Natural killer cell (primary cell): ENCODE data around the gene FBXL3. TPM values are rescaled to one million over a fixed set of nuclear protein-coding genes. Genes with fewer than 3 reads are reported as not detected.
A peak's percentile ranks its signal among the peaks of the same experiment; 100 is the strongest.

Source experiments
- ATAC-seq, 3 donors: fragments of 150-1000 bp in 2 of 3; fragments of 200-7000 bp in 1 of 3; cut with Tn5 transposase; 1 replicate in 1 of 3; 2 replicates in 2 of 3; pipeline ENCODE4 v1.10.0; 2021; ENCODE audit warnings: mild to moderate bottlenecking in 2 of 3, moderate library complexity in 2 of 3
- DNase-seq, 2 donors: peaks; one replicate each; pipeline versions ENCODE4 v3.0.0 to v3.0.0-alpha.2; 2013 to 2021; ENCODE audit warnings: mixed read lengths in 1 of 2
- H3K27ac ChIP-seq: one replicate; pipeline ENCODE4 v1.5.1; 2013; ENCODE audit warnings: mild to moderate bottlenecking, low read length
- H3K27me3 ChIP-seq: one replicate; pipeline ENCODE4 v1.6.1; 2013; ENCODE audit warnings: low read length; ENCODE audit not compliant: control insufficient read depth, insufficient read depth
- H3K36me3 ChIP-seq: one replicate; pipeline ENCODE4 v1.6.1; 2013; ENCODE audit warnings: low read length; ENCODE audit not compliant: control insufficient read depth, insufficient read depth
- H3K4me1 ChIP-seq: one replicate; pipeline ENCODE4 v1.6.1; 2013; ENCODE audit warnings: low read length; ENCODE audit not compliant: control insufficient read depth, insufficient read depth
- H3K4me3 ChIP-seq: one replicate; pipeline ENCODE4 v1.5.1; 2013; ENCODE audit warnings: low read length
- H3K9me3 ChIP-seq: one replicate; pipeline ENCODE4 v1.6.1; 2013; ENCODE audit warnings: low read length; ENCODE audit not compliant: control insufficient read depth, insufficient read depth
- H3K27ac Mint-ChIP-seq, 2 donors: one replicate each; pipeline ENCODE4 v1.8.0; 2022; ENCODE audit warnings: mild to moderate bottlenecking in 2 of 2, mixed read lengths in 2 of 2, moderate library complexity in 1 of 2
- H3K27me3 Mint-ChIP-seq, 2 donors: one replicate each; pipeline ENCODE4 v1.8.0; 2022; ENCODE audit warnings: low read depth in 2 of 2, mixed read lengths in 2 of 2
- H3K36me3 Mint-ChIP-seq: one replicate; pipeline ENCODE4 v1.8.0; 2022; ENCODE audit warnings: mixed read lengths
- H3K4me1 Mint-ChIP-seq, 2 donors: one replicate each; pipeline ENCODE4 v1.8.0; 2022; ENCODE audit warnings: mixed read lengths in 2 of 2
- H3K4me3 Mint-ChIP-seq: one replicate; pipeline ENCODE4 v1.8.0; 2022; ENCODE audit warnings: mild to moderate bottlenecking, moderate library complexity, mixed read lengths
- H3K9me3 Mint-ChIP-seq, 2 donors: one replicate each; pipeline ENCODE4 v1.8.0; 2022; ENCODE audit warnings: mixed read lengths in 2 of 2
- CTCF ChIP-seq: fragments of 200-600 bp; IDR thresholded peaks from one replicate; pipeline ENCODE4 v1.8.0; 2022; ENCODE audit warnings: antibody characterized with exemption
- WGBS: methylation state at CpG from one replicate; pipeline ENCODE4 v1.1.7; 2013; ENCODE audit warnings: missing lambda C conversion rate; ENCODE audit not compliant: insufficient coverage; 5-methylcytosine and 5-hydroxymethylcytosine counted together
- intact Hi-C: fragments of 100-400 bp; cut with micrococcal nuclease; formaldehyde crosslinking; loops from one replicate; pipeline ENCODE4 v1.14.2; 2022
- total RNA-seq, 4 donors: library from RNA; stranded (reverse); fragments of 120-200 nt in 1 of 4; gene quantifications; one replicate each; pipeline versions ENCODE4 v1.2.3 to v1.2.4, GENCODE V29; 2013 to 2022

FBXL3 gene
- total RNA-seq, 3 donors from 2014 or later (not counting 1 experiment from before 2014, with no cell fraction given), result 57.1 to 61.9 (median 58.0) TPM

GRCh38 chr13:76971851-76972829 is 54.8 kb downstream of the FBXL3 start:
- DNase-seq (no peak), ATAC-seq (peak in 1 of 3 donors; percentile 25)
- Histone ChIP-seq H3K27ac (no peak overlapping the region), H3K4me3 (no peak overlapping the region), H3K36me3 (no peaks in the 10 kb centered on the region), H3K9me3 (no peaks in the 10 kb centered on the region), H3K27me3 (peaks cover 24% of the 10 kb centered on the region), H3K4me1 (peaks cover 8% of the 10 kb centered on the region)
- WGBS, result 38% methylated on average over 17 of the region's 19 CpGs
- intact Hi-C loops, result no loop called here
- H3K9me3 Mint-ChIP-seq, result no peaks in the 10 kb centered on the region
- H3K4me1 Mint-ChIP-seq, result peaks cover 9 to 18% of the 10 kb centered on the region in 2 donors
- no peak overlapping the region for H3K27ac Mint-ChIP-seq
- TF ChIP-seq CTCF, result no peak
- H3K27me3 Mint-ChIP-seq, result peaks cover 63 to 72% of the 10 kb centered on the region in 2 donors
- H3K4me3 Mint-ChIP-seq, result no peak overlapping the region
- H3K36me3 Mint-ChIP-seq, result no peaks in the 10 kb centered on the region

- no peaks in the 10 kb centered on the region for H3K36me3 ChIP-seq
- no peak for TF ChIP-seq CTCF
- H3K4me1 ChIP-seq, result peaks cover under 1% of the 10 kb centered on the region
- H3K4me3 Mint-ChIP-seq, result no peak overlapping the region
- H3K27ac Mint-ChIP-seq, result no peak overlapping the region
- ATAC-seq (no peak), DNase-seq (no peak)
- H3K36me3 Mint-ChIP-seq, result no peaks in the 10 kb centered on the region
- H3K9me3 ChIP-seq, result no peaks in the 10 kb centered on the region
- H3K27me3 ChIP-seq, result peaks cover 20% of the 10 kb centered on the region
- no peak overlapping the region for H3K4me3 ChIP-seq
- H3K27ac ChIP-seq, result no peak overlapping the region
- H3K27me3 Mint-ChIP-seq, result peaks cover 64 to 71% of the 10 kb centered on the region in 2 donors
- H3K4me1 Mint-ChIP-seq, result peaks cover under 1 to 9% of the 10 kb centered on the region in 2 donors
- H3K9me3 Mint-ChIP-seq, result no peaks in the 10 kb centered on the region
- intact Hi-C loops, result no loop called here
- WGBS, result 36% methylated on average over 3 of the region's 3 CpGs
Observed at GRCh38 chr13:76971215-76971614, 55.7 kb downstream of the FBXL3 start.

GRCh38 chr13:76969488-76970365 is 57.2 kb downstream of the FBXL3 start:
- no peak for DNase-seq
- Histone ChIP-seq H3K4me1 (no peaks in the 10 kb centered on the region), H3K27ac (no peak overlapping the region), H3K9me3 (no peaks in the 10 kb centered on the region), H3K4me3 (no peak overlapping the region), H3K36me3 (no peaks in the 10 kb centered on the region), H3K27me3 (peaks cover 13% of the 10 kb centered on the region)
- TF ChIP-seq CTCF, result no peak
- ATAC-seq, result no peak
- H3K9me3 Mint-ChIP-seq, result no peaks in the 10 kb centered on the region
- 87% methylated on average over 5 of the region's 5 CpGs for WGBS
- peaks cover 69 to 73% of the 10 kb centered on the region in 2 donors for H3K27me3 Mint-ChIP-seq
- intact Hi-C loops, result no loop called here
- H3K36me3 Mint-ChIP-seq, result no peaks in the 10 kb centered on the region
- H3K27ac Mint-ChIP-seq, result no peak overlapping the region
- H3K4me1 Mint-ChIP-seq, result peaks cover 0 to 8% of the 10 kb centered on the region in 2 donors
- H3K4me3 Mint-ChIP-seq, result no peak overlapping the region
